Muscle of arm (tissue), 14 donors: ENCODE results near the gene SNRNP27. TPM values are rescaled to one million over a fixed set of nuclear protein-coding genes. Genes with fewer than 3 reads are reported as not detected.
"Not testable (repeated sequence)": the region's sequence is repeated elsewhere in the genome, so short reads cannot be mapped to it uniquely, and the experiment has no call there.

ENCODE experiments used
- DNase-seq: peaks from one replicate; pipeline ENCODE4 v3.0.0-alpha.2; 2013
- long read RNA-seq, 11 donors: transcript quantifications; one replicate each; lab custom pipeline, GENCODE V29; 2026
- polyA plus RNA-seq, 12 donors: library from polyadenylated mRNA; unstranded; fragments of 120-200 nt; gene quantifications; one replicate each; pipeline ENCODE4 v1.2.1, GENCODE V29; 2013; ENCODE audit not compliant: insufficient read length in 12 of 12

The SNRNP27 gene
- 100 to 1,000 TPM in 1 of 12 donors, 10 to 100 TPM in 10, not detected in 1; 63.4 to 118 (median 71.4) TPM for polyA plus RNA-seq
- long read RNA-seq, donor 1, transcript SNRNP27-201 (6 exons, 1,802 nt): major isoform, 15 of 17 reads
- long read RNA-seq, donor 1, partial matches to known transcripts: 0 of 17 reads
- long read RNA-seq, donor 1, other reads (novel, unspliced or antisense): 0 of 17 reads
- long read RNA-seq, donor 2, transcript SNRNP27-201 (6 exons, 1,802 nt): major isoform, 39 of 42 reads
- long read RNA-seq, donor 2, partial matches to known transcripts: 0 of 42 reads
- long read RNA-seq, donor 2, other reads (novel, unspliced or antisense): 0 of 42 reads
- long read RNA-seq, donor 3, transcript SNRNP27-201 (6 exons, 1,802 nt): major isoform, 17 of 17 reads
- long read RNA-seq, donor 3, partial matches to known transcripts: 0 of 17 reads
- long read RNA-seq, donor 3, other reads (novel, unspliced or antisense): 0 of 17 reads
- long read RNA-seq, donor 4, transcript SNRNP27-201 (6 exons, 1,802 nt): major isoform, 11 of 12 reads
- long read RNA-seq, donor 4, partial matches to known transcripts: 0 of 12 reads
- long read RNA-seq, donor 4, other reads (novel, unspliced or antisense): 0 of 12 reads
- long read RNA-seq, donor 5, transcript SNRNP27-201 (6 exons, 1,802 nt): major isoform, 31 of 34 reads
- long read RNA-seq, donor 5, partial matches to known transcripts: 0 of 34 reads
- long read RNA-seq, donor 5, other reads (novel, unspliced or antisense): 0 of 34 reads
- long read RNA-seq, donor 6, transcript SNRNP27-201 (6 exons, 1,802 nt): major isoform, 15 of 30 reads
- long read RNA-seq, donor 6, partial matches to known transcripts: 14 of 30 reads
- long read RNA-seq, donor 6, other reads (novel, unspliced or antisense): 0 of 30 reads
- long read RNA-seq, donor 7, transcript SNRNP27-201 (6 exons, 1,802 nt): major isoform, 11 of 11 reads
- long read RNA-seq, donor 7, partial matches to known transcripts: 0 of 11 reads
- long read RNA-seq, donor 7, other reads (novel, unspliced or antisense): 0 of 11 reads
- long read RNA-seq, donor 8, transcript SNRNP27-201 (6 exons, 1,802 nt): major isoform, 32 of 35 reads
- long read RNA-seq, donor 8, partial matches to known transcripts: 0 of 35 reads
- long read RNA-seq, donor 8, other reads (novel, unspliced or antisense): 0 of 35 reads
- long read RNA-seq, donor 9, transcript SNRNP27-201 (6 exons, 1,802 nt): major isoform, 8 of 12 reads
- long read RNA-seq, donor 9, partial matches to known transcripts: 0 of 12 reads
- long read RNA-seq, donor 9, other reads (novel, unspliced or antisense): 0 of 12 reads
- long read RNA-seq, donor 10, transcript SNRNP27-201 (6 exons, 1,802 nt): major isoform, 34 of 35 reads
- long read RNA-seq, donor 10, partial matches to known transcripts: 0 of 35 reads
- long read RNA-seq, donor 10, other reads (novel, unspliced or antisense): 0 of 35 reads
- long read RNA-seq, donor 11, transcript SNRNP27-201 (6 exons, 1,802 nt): major isoform, 37 of 55 reads
- long read RNA-seq, donor 11, partial matches to known transcripts: 12 of 55 reads
- long read RNA-seq, donor 11, other reads (novel, unspliced or antisense): 0 of 55 reads

GRCh38 chr2:69893684-69894551 lies at the start of gene SNRNP27:
Gene SNRNP27 (plus strand): TSS chr2:69893956. CDS start chr2:69893985, 29 bp downstream.
- peak; percentile 89 for DNase-seq

- DNase-seq: no peak
These were observed 49.8 kb upstream of the SNRNP27 start for GRCh38 chr2:69843993-69844392.

- DNase-seq: no peak
These were observed 49.2 kb upstream of the SNRNP27 start for GRCh38 chr2:69844560-69844959.

- DNase-seq: no peak
These were observed 47.3 kb upstream of the SNRNP27 start for GRCh38 chr2:69846182-69847067.

- no peak for DNase-seq
These were observed 46.5 kb upstream of the SNRNP27 start for GRCh38 chr2:69847068-69847828.

GRCh38 chr2:69848186-69848790 lies 45.5 kb upstream of the SNRNP27 start:
- no peak for DNase-seq

GRCh38 chr2:69858261-69858660 lies 35.5 kb upstream of the SNRNP27 start:
- peak; percentile 23 for DNase-seq

- DNase-seq: no peak
These were observed 30.5 kb upstream of the SNRNP27 start for GRCh38 chr2:69863298-69863697.

- DNase-seq: no peak
These were observed 5.3 kb upstream of the SNRNP27 start for GRCh38 chr2:69888451-69888850.

- DNase-seq: no peak
These were observed 4.5 kb upstream of the SNRNP27 start for GRCh38 chr2:69889302-69889701.

- no peak for DNase-seq
These were observed 2.9 kb upstream of the SNRNP27 start for GRCh38 chr2:69890881-69891280.

GRCh38 chr2:69892838-69893424 lies 825 bp upstream of the SNRNP27 start:
- DNase-seq: not testable (repeated sequence)

- not testable (repeated sequence) for DNase-seq
These were observed 981 bp downstream of the SNRNP27 start for GRCh38 chr2:69894737-69895136.

- no peak for DNase-seq
These were observed 8.6 kb downstream of the SNRNP27 start for GRCh38 chr2:69902213-69902922.

- no peak for DNase-seq
These were observed 13.5 kb downstream of the SNRNP27 start for GRCh38 chr2:69907216-69907615.

GRCh38 chr2:69911985-69912563 lies 18.3 kb downstream of the SNRNP27 start:
- DNase-seq: peak; percentile 48
